Lower leg skin (tissue), 3 donors: ENCODE data around the gene AMFR.

ENCODE experiments used
- CTCF ChIP-seq, 3 donors: fragments of 450-650 bp; IDR thresholded peaks; one replicate each; pipeline ENCODE4 v1.5.1; 2016; ENCODE audit warnings: antibody characterized with exemption in 3 of 3, mild to moderate bottlenecking in 3 of 3, moderate library complexity in 2 of 3
- POLR2A ChIP-seq, 2 donors: fragments of 450-650 bp; IDR thresholded peaks; one replicate each; pipeline ENCODE4 v1.6.1; 2016 to 2017; ENCODE audit warnings: antibody characterized with exemption in 2 of 2, mild to moderate bottlenecking in 1 of 2, moderate library complexity in 1 of 2

GRCh38 chr16:56319376-56319775, 106.0 kb downstream of the AMFR start:
- no peak for TF ChIP-seq CTCF (IDR thresholded peaks at IDR 0.05)
- TF ChIP-seq POLR2A (IDR thresholded peaks at IDR 0.05): no peak
